K562 (cell line): Measurements from ENCODE around the gene MME.
"Not testable (repeated sequence)": the region's sequence is repeated elsewhere in the genome, so short reads cannot be mapped to it uniquely, and the experiment has no call there.

Experiments
- ATF2 ChIP-seq: sonication (generic); formaldehyde crosslinking; IDR thresholded peaks from 2 replicates; pipeline ENCODE4 v1.8.1; 2022; ENCODE audit warnings: missing genetic modification reagents
- CEBPB ChIP-seq: fragments of 450-650 bp; IDR thresholded peaks from 2 replicates; pipeline ENCODE4 v1.6.1; 2016; ENCODE audit warnings: missing genetic modification characterization, missing compliant biosample characterization
- EP300 ChIP-seq: IDR thresholded peaks from 2 replicates; pipeline ENCODE4 v1.6.1; 2012; ENCODE audit warnings: low read length, improper control_type of control experiment
- HMGXB4 ChIP-seq: sonication (generic); formaldehyde crosslinking; IDR thresholded peaks from 2 replicates; pipeline ENCODE4 v1.8.1; 2023; ENCODE audit warnings: mild to moderate bottlenecking, missing genetic modification reagents
- NFRKB ChIP-seq: fragments of 450-650 bp; IDR thresholded peaks from 2 replicates; pipeline ENCODE4 v1.6.1; 2016; ENCODE audit warnings: low read depth
- SMC3 ChIP-seq: conservative IDR thresholded peaks from 2 replicates; pipeline ENCODE4 v1.6.1; 2011; ENCODE audit warnings: low read depth, low read length, improper control_type of control experiment; ENCODE audit not compliant: insufficient read depth
- ZNF589 ChIP-seq: fragments of 200-800 bp; sonication (Bioruptor generic); IDR thresholded peaks from 2 replicates; pipeline ENCODE4 v1.6.1; 2016; ENCODE audit warnings: low read depth, missing genetic modification characterization, missing compliant biosample characterization
- ZNF766 ChIP-seq: fragments of 200-800 bp; sonication (Bioruptor generic); conservative IDR thresholded peaks from 2 replicates; pipeline ENCODE4 v1.6.1; 2016; ENCODE audit warnings: missing genetic modification characterization, missing compliant biosample characterization
- ZNF830 ChIP-seq: fragments of 250-450 bp; sonication (Bioruptor Pico); IDR thresholded peaks from 2 replicates; pipeline ENCODE4 v1.5.0; 2021; ENCODE audit warnings: mild to moderate bottlenecking

- TF ChIP-seq ATF2 (CRISPR knock-in tag); NFRKB; EP300; SMC3; CEBPB (tag); HMGXB4 (CRISPR knock-in tag); ZNF830 (CRISPR knock-in tag); ZNF766 (CRISPR knock-in tag); ZNF589 (CRISPR knock-in tag): not testable (repeated sequence)
Measured at GRCh38 chr3:155134311-155134710, 54.2 kb downstream of the MME start.
